ENCODE data around the gene SLC7A1. TPM values are rescaled to one million over a fixed set of nuclear protein-coding genes. Genes with fewer than 3 reads are reported as not detected.

Gene SLC7A1
- polyA plus RNA-seq, 3 donors, result 0.89 to 2.2 (median 0.92) TPM

GRCh38 chr13:29508876-29509252 lies 86.6 kb downstream of the SLC7A1 start:
- no peaks in the 10 kb centered on the region for H3K4me1 ChIP-seq (ENCODE audit: control insufficient read depth in 1 of 2, insufficient read depth in 2 of 2, low read length in 2 of 2)
- no peaks in the 10 kb centered on the region for H3K27me3 ChIP-seq (ENCODE audit: control insufficient read depth in 2 of 2, insufficient read depth in 2 of 2, low read length in 2 of 2)
- no peak overlapping the region for H3K4me2 ChIP-seq (replicated peaks; ENCODE audit: extremely low read depth, low read length, poor library complexity, severe bottlenecking)
- DNase-seq, result no peak
- Mint-ChIP-seq H3K9me3 (peaks cover 0 to 2% (median 0%) of the 10 kb centered on the region in 7 donors), H3K27ac (no peak overlapping the region), H3K36me3 (peaks cover 30 to 35% of the 10 kb centered on the region in 2 donors), H3K4me3 (no peak overlapping the region), H3K4me1 (no peaks in the 10 kb centered on the region), H3K27me3 (ENCODE audit: low read depth in 3 of 3) (peaks cover 0 to 6% (median 4%) of the 10 kb centered on the region in 3 donors)
- 86% methylated on average over 4 of the region's 4 CpGs for WGBS (ENCODE audit: insufficient coverage)
- no peak overlapping the region for H3K4me3 ChIP-seq (replicated peaks in 1 of 3; ENCODE audit: low read depth in 2 of 3, low read length in 3 of 3)
- peaks cover 14 to 38% of the 10 kb centered on the region in 2 donors for H3K36me3 ChIP-seq (replicated peaks in 1 of 2; ENCODE audit: control insufficient read depth in 1 of 2, insufficient read depth in 2 of 2, low read length in 2 of 2)
- TF ChIP-seq CTCF (IDR thresholded peaks at IDR 0.05), result no peak
- H3K9ac ChIP-seq (ENCODE audit: insufficient read depth, low read length, poor library complexity, severe bottlenecking), result no peak overlapping the region
- no peak overlapping the region for H2AFZ ChIP-seq (ENCODE audit: insufficient read depth, low read depth, low read length, poor library complexity, severe bottlenecking)
- no peak overlapping the region for H3K27ac ChIP-seq (ENCODE audit: low read depth in 1 of 2, low read length in 2 of 2)
- H3K79me2 ChIP-seq (ENCODE audit: insufficient read depth, low read length), result no peaks in the 10 kb centered on the region
- H3K9me3 ChIP-seq (replicated peaks in 1 of 2; ENCODE audit: control insufficient read depth in 1 of 2, insufficient read depth in 1 of 2, low read length in 2 of 2), result no peaks in the 10 kb centered on the region
- H4K20me1 ChIP-seq (ENCODE audit: insufficient read depth, low read length), result no peaks in the 10 kb centered on the region
- intact Hi-C loops (cut with micrococcal nuclease), result loop anchor here (2.0 to 10.0 kb wide), 4 partner anchors 203 to 606 kb away; no protein-coding TSS in a partner anchor

GRCh38 chr13:29508130-29508875 lies 87.2 kb downstream of the SLC7A1 start:
- peaks cover 0 to under 1% of the 10 kb centered on the region in 2 donors for H3K4me1 ChIP-seq (ENCODE audit: control insufficient read depth in 1 of 2, insufficient read depth in 2 of 2, low read length in 2 of 2)
- no peaks in the 10 kb centered on the region for H3K27me3 ChIP-seq (ENCODE audit: control insufficient read depth in 2 of 2, insufficient read depth in 2 of 2, low read length in 2 of 2)
- H3K4me3 ChIP-seq (replicated peaks in 1 of 3; ENCODE audit: low read depth in 2 of 3, low read length in 3 of 3), result no peak overlapping the region
- no peaks in the 10 kb centered on the region for H3K9me3 ChIP-seq (replicated peaks in 1 of 2; ENCODE audit: control insufficient read depth in 1 of 2, insufficient read depth in 1 of 2, low read length in 2 of 2)
- no peaks in the 10 kb centered on the region for H3K79me2 ChIP-seq (ENCODE audit: insufficient read depth, low read length)
- no peak overlapping the region for H3K27ac Mint-ChIP-seq
- no peak overlapping the region for H2AFZ ChIP-seq (ENCODE audit: insufficient read depth, low read depth, low read length, poor library complexity, severe bottlenecking)
- H3K4me2 ChIP-seq (replicated peaks; ENCODE audit: extremely low read depth, low read length, poor library complexity, severe bottlenecking), result no peak overlapping the region
- H3K9me3 Mint-ChIP-seq, result peaks cover 0 to 2% (median 0%) of the 10 kb centered on the region in 7 donors
- no peak overlapping the region for H3K27ac ChIP-seq (ENCODE audit: low read depth in 1 of 2, low read length in 2 of 2)
- no peaks in the 10 kb centered on the region for H4K20me1 ChIP-seq (ENCODE audit: insufficient read depth, low read length)
- peaks cover 26 to 29% of the 10 kb centered on the region in 2 donors for H3K36me3 Mint-ChIP-seq
- H3K36me3 ChIP-seq (replicated peaks in 1 of 2; ENCODE audit: control insufficient read depth in 1 of 2, insufficient read depth in 2 of 2, low read length in 2 of 2), result peaks cover 10 to 32% of the 10 kb centered on the region in 2 donors
- DNase-seq, result peak; percentile 50 to 66 (median 66)
- peaks cover 2% of the 10 kb centered on the region for H3K4me1 Mint-ChIP-seq
- H3K9ac ChIP-seq (ENCODE audit: insufficient read depth, low read length, poor library complexity, severe bottlenecking), result no peak overlapping the region
- intact Hi-C loops (cut with micrococcal nuclease), result loop anchor here (2.0 to 10.0 kb wide), 4 partner anchors 204 to 606 kb away; no protein-coding TSS in a partner anchor
- WGBS (ENCODE audit: insufficient coverage), result 61% methylated on average over 14 of the region's 16 CpGs
- H3K4me3 Mint-ChIP-seq, result no peak overlapping the region
- TF ChIP-seq CTCF (IDR thresholded peaks at IDR 0.05), result peak; percentile 98
- H3K27me3 Mint-ChIP-seq (ENCODE audit: low read depth in 3 of 3), result peaks cover 0 to 11% (median 4%) of the 10 kb centered on the region in 3 donors

Data from CD14-positive monocyte (primary cell).